ENCODE measurements around the gene PRPF19.

PRPF19 gene

GRCh38 chr11:60857378-60858232, 48.8 kb downstream of the PRPF19 start:
- DNase-seq (ENCODE audit: low read depth) = no peak

- no peak for DNase-seq (ENCODE audit: low read depth)
These were observed 50.4 kb downstream of the PRPF19 start, which contains the start of gene PTGDR2 for GRCh38 chr11:60855726-60856633. PTGDR2 (minus strand) TSS chr11:60855950; CDS start chr11:60853722, 2,228 bp downstream.

- DNase-seq (ENCODE audit: low read depth) = no peak
These were observed 51.3 kb downstream of the PRPF19 start for GRCh38 chr11:60854847-60855725.

- DNase-seq (ENCODE audit: low read depth) = no peak
These were observed 52.1 kb downstream of the PRPF19 start for GRCh38 chr11:60854140-60854846.

GRCh38 chr11:60852982-60853950, 53.1 kb downstream of the PRPF19 start:
- DNase-seq (ENCODE audit: low read depth) = no peak

- no peak for DNase-seq (ENCODE audit: low read depth)
These were observed 54.0 kb downstream of the PRPF19 start for GRCh38 chr11:60852117-60852981.

GRCh38 chr11:60851327-60852104, 54.9 kb downstream of the PRPF19 start:
- no peak for DNase-seq (ENCODE audit: low read depth)

GRCh38 chr11:60849641-60850520, 56.5 kb downstream of the PRPF19 start:
- no peak for DNase-seq (ENCODE audit: low read depth)

- DNase-seq (ENCODE audit: low read depth) = no peak
These were observed 57.7 kb downstream of the PRPF19 start for GRCh38 chr11:60848714-60849151.

- no peak for DNase-seq (ENCODE audit: low read depth)
These were observed 58.5 kb downstream of the PRPF19 start for GRCh38 chr11:60847896-60848295.

GRCh38 chr11:60847281-60847680, 59.1 kb downstream of the PRPF19 start:
- no peak for DNase-seq (ENCODE audit: low read depth)

GRCh38 chr11:60845338-60845737, 61.0 kb downstream of the PRPF19 start:
- DNase-seq (ENCODE audit: low read depth) = no peak

- DNase-seq (ENCODE audit: low read depth) = no peak
These were observed 61.5 kb downstream of the PRPF19 start for GRCh38 chr11:60844870-60845221.

- DNase-seq (ENCODE audit: low read depth) = no peak
These were observed 62.1 kb downstream of the PRPF19 start for GRCh38 chr11:60844045-60844869.

- no peak for DNase-seq (ENCODE audit: low read depth)
These were observed 63.5 kb downstream of the PRPF19 start for GRCh38 chr11:60842668-60843600.

Measured in stimulated activated CD4-positive, alpha-beta T cell treated with anti-CD3 and anti-CD28 coated beads, Interleukin-2, amount 100 ng/mL, for 4 hours (primary cell).